Measurements from ENCODE around the gene PTPA. TPM values are rescaled to one million over a fixed set of nuclear protein-coding genes. Genes with fewer than 3 reads are reported as not detected.

PTPA gene
- polyA plus RNA-seq, 1 donor from 2014 or later, result 62.8 TPM

DNA sequence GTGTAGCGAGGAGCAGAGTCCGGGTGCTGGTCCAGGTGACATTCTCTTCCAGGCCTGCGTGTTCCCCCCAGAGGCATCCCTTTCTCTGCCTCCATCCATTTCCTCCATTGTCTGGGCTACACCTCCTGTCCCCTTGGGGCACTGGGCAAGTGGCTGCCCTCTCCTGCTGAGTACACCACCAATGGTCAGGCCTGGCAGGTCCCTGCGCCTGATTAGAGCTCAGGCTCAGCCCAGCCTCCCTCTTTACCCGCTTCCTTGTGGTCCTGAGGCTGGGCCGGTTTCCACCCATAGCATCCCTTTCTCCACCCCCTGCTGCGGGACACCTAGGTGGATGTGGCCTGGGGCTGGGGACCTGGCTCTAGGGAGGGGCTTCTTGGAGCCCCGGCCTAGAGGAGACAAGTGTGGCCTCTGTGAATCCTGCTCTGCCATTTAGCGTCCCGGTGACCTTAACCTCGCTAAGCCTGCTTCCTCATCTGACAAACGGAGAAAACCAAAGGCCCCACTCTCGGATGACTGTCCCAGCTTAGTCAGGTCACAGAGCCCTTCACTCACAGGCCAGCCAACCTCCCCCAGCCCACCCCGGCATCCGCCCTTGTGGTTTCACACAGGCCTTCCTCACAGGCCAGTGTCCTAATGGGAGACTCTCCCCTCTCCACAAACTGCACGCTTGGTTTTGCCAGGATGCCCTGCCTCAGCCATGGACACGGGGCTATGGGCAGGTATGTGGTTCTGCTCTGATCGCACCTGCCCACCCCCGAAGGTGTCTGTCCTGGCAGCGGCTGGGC lies 17.4 kb upstream of the PTPA start:
- H3K36me3 ChIP-seq (ENCODE audit: insufficient read depth, low read length), result no peaks in the 10 kb centered on the region
- TF ChIP-seq MXI1 (conservative IDR thresholded peaks at IDR 0.05; ENCODE audit: poor library complexity, severe bottlenecking), result no peak
- TF ChIP-seq, protein P1, sequence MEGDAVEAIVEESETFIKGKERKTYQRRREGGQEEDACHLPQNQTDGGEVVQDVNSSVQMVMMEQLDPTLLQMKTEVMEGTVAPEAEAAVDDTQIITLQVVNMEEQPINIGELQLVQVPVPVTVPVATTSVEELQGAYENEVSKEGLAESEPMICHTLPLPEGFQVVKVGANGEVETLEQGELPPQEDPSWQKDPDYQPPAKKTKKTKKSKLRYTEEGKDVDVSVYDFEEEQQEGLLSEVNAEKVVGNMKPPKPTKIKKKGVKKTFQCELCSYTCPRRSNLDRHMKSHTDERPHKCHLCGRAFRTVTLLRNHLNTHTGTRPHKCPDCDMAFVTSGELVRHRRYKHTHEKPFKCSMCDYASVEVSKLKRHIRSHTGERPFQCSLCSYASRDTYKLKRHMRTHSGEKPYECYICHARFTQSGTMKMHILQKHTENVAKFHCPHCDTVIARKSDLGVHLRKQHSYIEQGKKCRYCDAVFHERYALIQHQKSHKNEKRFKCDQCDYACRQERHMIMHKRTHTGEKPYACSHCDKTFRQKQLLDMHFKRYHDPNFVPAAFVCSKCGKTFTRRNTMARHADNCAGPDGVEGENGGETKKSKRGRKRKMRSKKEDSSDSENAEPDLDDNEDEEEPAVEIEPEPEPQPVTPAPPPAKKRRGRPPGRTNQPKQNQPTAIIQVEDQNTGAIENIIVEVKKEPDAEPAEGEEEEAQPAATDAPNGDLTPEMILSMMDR (IDR thresholded peaks at IDR 0.05; ENCODE audit: poor library complexity, severe bottlenecking), result no peak
- no peak for TF ChIP-seq RAD21 (conservative IDR thresholded peaks at IDR 0.05)
- TF ChIP-seq POLR2AphosphoS5 (IDR thresholded peaks at IDR 0.05), result no peak
- H3K4me3 ChIP-seq (ENCODE audit: low read length), result no peak overlapping the region
- H3K27ac ChIP-seq (ENCODE audit: low read length), result no peak overlapping the region
- no peaks in the 10 kb centered on the region for H4K20me1 ChIP-seq (ENCODE audit: insufficient read depth)
- H2AFZ ChIP-seq (ENCODE audit: low read depth, low read length), result no peak overlapping the region
- no peaks in the 10 kb centered on the region for H3K9me2 ChIP-seq (ENCODE audit: insufficient read depth, low read length)
- H3K9ac ChIP-seq (ENCODE audit: low read length), result no peak overlapping the region
- no peaks in the 10 kb centered on the region for H3K9me3 ChIP-seq (ENCODE audit: low read length)
- no peak overlapping the region for H3K4me2 ChIP-seq (ENCODE audit: low read length)
- H3K79me2 ChIP-seq (replicated peaks; ENCODE audit: insufficient read depth, low read length), result no peaks in the 10 kb centered on the region
- no peaks in the 10 kb centered on the region for H3F3A ChIP-seq (ENCODE audit: insufficient read depth, low read length, poor library complexity, severe bottlenecking)
- no peaks in the 10 kb centered on the region for H3K27me3 ChIP-seq (ENCODE audit: insufficient read depth, low read depth, low read length)

DNA sequence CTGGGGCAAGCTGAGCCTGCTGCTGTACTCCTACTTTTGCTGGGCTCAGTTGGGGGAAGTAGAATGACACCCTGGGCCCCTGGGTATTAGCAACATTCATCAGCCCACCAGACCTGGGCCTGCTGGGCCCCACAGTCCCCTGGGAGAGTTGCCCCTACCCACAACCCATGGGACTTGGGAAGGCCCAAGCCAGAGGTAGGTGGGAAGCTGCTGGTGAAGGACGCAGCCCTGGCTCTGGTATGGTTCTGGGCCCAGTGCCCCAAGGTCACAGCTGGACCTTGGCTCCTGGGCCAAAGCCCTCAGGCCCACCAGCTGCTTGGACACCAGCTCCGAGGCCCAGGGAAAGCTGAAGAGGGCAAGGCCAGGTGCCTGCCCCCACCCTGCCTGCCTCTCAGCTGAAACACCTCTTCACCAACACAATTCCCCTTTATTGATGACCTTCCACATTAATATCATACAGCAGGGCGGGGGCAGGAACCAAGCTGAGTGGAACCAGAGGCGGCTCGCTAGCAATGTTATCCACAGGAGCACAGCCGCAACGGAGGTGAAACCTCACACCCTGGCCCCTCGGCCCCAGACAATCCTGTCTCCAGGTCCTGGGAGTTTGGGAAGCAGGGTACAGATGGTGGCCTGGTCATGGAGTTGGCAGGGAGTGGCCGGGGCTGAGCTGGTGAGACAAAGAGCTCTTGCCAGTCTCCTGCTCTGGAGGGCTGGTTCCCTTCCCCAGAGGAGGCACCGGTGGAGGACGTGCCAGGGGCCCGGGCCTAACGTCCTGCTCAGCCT lies 16.6 kb upstream of the PTPA start:
- no peaks in the 10 kb centered on the region for H3K79me2 ChIP-seq (replicated peaks; ENCODE audit: insufficient read depth, low read length)
- H3F3A ChIP-seq (ENCODE audit: insufficient read depth, low read length, poor library complexity, severe bottlenecking), result no peaks in the 10 kb centered on the region
- no peaks in the 10 kb centered on the region for H3K9me2 ChIP-seq (ENCODE audit: insufficient read depth, low read length)
- TF ChIP-seq EZH2 (IDR thresholded peaks at IDR 0.05; ENCODE audit: borderline replicate concordance, insufficient read depth, low read length, poor library complexity, severe bottlenecking), result no peak
- no peak for TF ChIP-seq RAD21 (conservative IDR thresholded peaks at IDR 0.05)
- TF ChIP-seq TAF1 (IDR thresholded peaks at IDR 0.05; ENCODE audit: low read depth), result no peak
- no peaks in the 10 kb centered on the region for H3K27me3 ChIP-seq (ENCODE audit: insufficient read depth, low read depth, low read length)
- no peak overlapping the region for H3K9ac ChIP-seq (ENCODE audit: low read length)
- H3K36me3 ChIP-seq (ENCODE audit: insufficient read depth, low read length), result no peaks in the 10 kb centered on the region
- H3K9me3 ChIP-seq (ENCODE audit: low read length), result no peaks in the 10 kb centered on the region
- no peaks in the 10 kb centered on the region for H4K20me1 ChIP-seq (ENCODE audit: insufficient read depth)
- no peak overlapping the region for H3K4me2 ChIP-seq (ENCODE audit: low read length)
- H2AFZ ChIP-seq (ENCODE audit: low read depth, low read length), result no peak overlapping the region
- H3K4me3 ChIP-seq (ENCODE audit: low read length), result no peak overlapping the region
- H3K27ac ChIP-seq (ENCODE audit: low read length), result no peak overlapping the region

DNA sequence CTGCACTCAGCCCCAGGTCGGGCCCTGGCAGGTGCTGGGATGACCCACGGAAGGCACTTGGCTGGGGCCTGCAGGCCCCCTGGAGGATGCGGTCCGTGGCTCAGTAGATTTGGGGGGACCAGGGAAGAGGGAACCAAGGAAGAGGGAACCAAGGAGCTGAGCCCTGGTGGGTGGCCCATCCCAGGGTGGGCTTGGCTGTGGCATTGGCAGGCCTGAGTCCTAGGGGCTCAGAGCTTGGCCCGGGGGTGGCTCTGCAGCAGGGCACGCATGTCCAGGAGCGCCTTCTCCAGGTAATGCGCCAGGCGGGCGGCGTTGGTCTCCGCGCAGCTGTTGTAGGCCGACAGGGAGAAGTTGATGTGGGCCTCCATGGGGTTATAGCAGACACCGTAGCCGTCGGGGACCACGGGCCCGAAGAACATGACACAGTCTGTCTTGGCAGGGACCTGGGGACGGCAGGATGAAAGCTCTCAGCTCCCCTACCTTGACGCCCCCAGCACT lies 16.0 kb upstream of the PTPA start:
- H3K9me2 ChIP-seq (ENCODE audit: insufficient read depth, low read length), result no peaks in the 10 kb centered on the region
- no peak for TF ChIP-seq POLR2AphosphoS5 (IDR thresholded peaks at IDR 0.05)
- TF ChIP-seq, protein P2, sequence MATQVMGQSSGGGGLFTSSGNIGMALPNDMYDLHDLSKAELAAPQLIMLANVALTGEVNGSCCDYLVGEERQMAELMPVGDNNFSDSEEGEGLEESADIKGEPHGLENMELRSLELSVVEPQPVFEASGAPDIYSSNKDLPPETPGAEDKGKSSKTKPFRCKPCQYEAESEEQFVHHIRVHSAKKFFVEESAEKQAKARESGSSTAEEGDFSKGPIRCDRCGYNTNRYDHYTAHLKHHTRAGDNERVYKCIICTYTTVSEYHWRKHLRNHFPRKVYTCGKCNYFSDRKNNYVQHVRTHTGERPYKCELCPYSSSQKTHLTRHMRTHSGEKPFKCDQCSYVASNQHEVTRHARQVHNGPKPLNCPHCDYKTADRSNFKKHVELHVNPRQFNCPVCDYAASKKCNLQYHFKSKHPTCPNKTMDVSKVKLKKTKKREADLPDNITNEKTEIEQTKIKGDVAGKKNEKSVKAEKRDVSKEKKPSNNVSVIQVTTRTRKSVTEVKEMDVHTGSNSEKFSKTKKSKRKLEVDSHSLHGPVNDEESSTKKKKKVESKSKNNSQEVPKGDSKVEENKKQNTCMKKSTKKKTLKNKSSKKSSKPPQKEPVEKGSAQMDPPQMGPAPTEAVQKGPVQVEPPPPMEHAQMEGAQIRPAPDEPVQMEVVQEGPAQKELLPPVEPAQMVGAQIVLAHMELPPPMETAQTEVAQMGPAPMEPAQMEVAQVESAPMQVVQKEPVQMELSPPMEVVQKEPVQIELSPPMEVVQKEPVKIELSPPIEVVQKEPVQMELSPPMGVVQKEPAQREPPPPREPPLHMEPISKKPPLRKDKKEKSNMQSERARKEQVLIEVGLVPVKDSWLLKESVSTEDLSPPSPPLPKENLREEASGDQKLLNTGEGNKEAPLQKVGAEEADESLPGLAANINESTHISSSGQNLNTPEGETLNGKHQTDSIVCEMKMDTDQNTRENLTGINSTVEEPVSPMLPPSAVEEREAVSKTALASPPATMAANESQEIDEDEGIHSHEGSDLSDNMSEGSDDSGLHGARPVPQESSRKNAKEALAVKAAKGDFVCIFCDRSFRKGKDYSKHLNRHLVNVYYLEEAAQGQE (IDR thresholded peaks at IDR 0.05; ENCODE audit: borderline replicate concordance), result no peak
- TF ChIP-seq SMC3 (conservative IDR thresholded peaks at IDR 0.05; ENCODE audit: poor library complexity), result no peak
- TF ChIP-seq TAF1 (IDR thresholded peaks at IDR 0.05; ENCODE audit: low read depth), result no peak
- no peak for TF ChIP-seq EZH2 (IDR thresholded peaks at IDR 0.05; ENCODE audit: borderline replicate concordance, insufficient read depth, low read length, poor library complexity, severe bottlenecking)
- no peak for TF ChIP-seq EP300 (conservative IDR thresholded peaks at IDR 0.05; ENCODE audit: poor library complexity, severe bottlenecking)
- TF ChIP-seq, protein P1 (IDR thresholded peaks at IDR 0.05; ENCODE audit: poor library complexity, severe bottlenecking), result no peak
- no peak for TF ChIP-seq RAD21 (conservative IDR thresholded peaks at IDR 0.05)
- no peak for TF ChIP-seq MXI1 (conservative IDR thresholded peaks at IDR 0.05; ENCODE audit: poor library complexity, severe bottlenecking)

More for the DNA sequence above, 16.0 kb upstream of the PTPA start:
- Histone ChIP-seq H3K27ac (ENCODE audit: low read length) (no peak overlapping the region), H4K20me1 (ENCODE audit: insufficient read depth) (no peaks in the 10 kb centered on the region), H3K36me3 (ENCODE audit: insufficient read depth, low read length) (no peaks in the 10 kb centered on the region), H2AFZ (ENCODE audit: low read depth, low read length) (no peak overlapping the region), H3K79me2 (replicated peaks; ENCODE audit: insufficient read depth, low read length) (no peaks in the 10 kb centered on the region), H3F3A (ENCODE audit: insufficient read depth, low read length, poor library complexity, severe bottlenecking) (no peaks in the 10 kb centered on the region), H3K27me3 (ENCODE audit: insufficient read depth, low read depth, low read length) (no peaks in the 10 kb centered on the region), H3K4me2 (ENCODE audit: low read length) (no peak overlapping the region), H3K9me3 (ENCODE audit: low read length) (no peaks in the 10 kb centered on the region), H3K9ac (ENCODE audit: low read length) (no peak overlapping the region), H3K4me3 (ENCODE audit: low read length) (no peak overlapping the region)
